Umbilical cord (tissue), 2 donors: Measurements from ENCODE around the gene MAPK13. TPM values are rescaled to one million over a fixed set of nuclear protein-coding genes. Genes with fewer than 3 reads are reported as not detected.
"Not testable (repeated sequence)": the region's sequence is repeated elsewhere in the genome, so short reads cannot be mapped to it uniquely, and the experiment has no call there.

Source experiments
- DNase-seq: peaks from one replicate; pipeline ENCODE4 v3.0.0-alpha.2; 2015; ENCODE audit warnings: low spot score
- total RNA-seq: library from RNA; depleted of rRNA; stranded (reverse); fragments of >200 nt; gene quantifications from one replicate; pipeline ENCODE4 v1.2.3, GENCODE V29; 2014; ENCODE audit warnings: low replicate concordance; ENCODE audit not compliant: insufficient read depth

The MAPK13 gene
- total RNA-seq, 1 donor from 2014 or later, result 19.3 TPM

GRCh38 chr6:36114798-36115408, 15.4 kb upstream of the MAPK13 start:
- DNase-seq, result no peak

DNA sequence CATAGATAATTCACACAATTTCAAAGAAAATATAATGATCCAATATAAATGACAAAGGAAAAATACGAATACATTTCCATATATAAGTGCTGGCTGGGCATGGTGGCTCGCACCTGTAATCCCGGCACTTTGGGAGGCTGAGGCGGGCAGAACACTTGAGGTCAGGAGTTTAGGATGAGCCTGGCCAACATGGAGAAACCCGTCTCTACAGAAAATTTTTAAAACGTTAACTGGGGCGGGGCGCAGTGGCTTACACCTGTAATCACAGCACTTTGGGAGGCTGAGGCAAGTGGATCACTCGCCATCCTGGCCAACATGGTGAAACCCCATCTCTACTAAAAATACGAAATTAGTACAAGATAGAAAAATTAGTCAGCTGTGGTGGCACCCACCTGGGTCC, 14.9 kb upstream of the MAPK13 start:
- no peak for DNase-seq

DNA sequence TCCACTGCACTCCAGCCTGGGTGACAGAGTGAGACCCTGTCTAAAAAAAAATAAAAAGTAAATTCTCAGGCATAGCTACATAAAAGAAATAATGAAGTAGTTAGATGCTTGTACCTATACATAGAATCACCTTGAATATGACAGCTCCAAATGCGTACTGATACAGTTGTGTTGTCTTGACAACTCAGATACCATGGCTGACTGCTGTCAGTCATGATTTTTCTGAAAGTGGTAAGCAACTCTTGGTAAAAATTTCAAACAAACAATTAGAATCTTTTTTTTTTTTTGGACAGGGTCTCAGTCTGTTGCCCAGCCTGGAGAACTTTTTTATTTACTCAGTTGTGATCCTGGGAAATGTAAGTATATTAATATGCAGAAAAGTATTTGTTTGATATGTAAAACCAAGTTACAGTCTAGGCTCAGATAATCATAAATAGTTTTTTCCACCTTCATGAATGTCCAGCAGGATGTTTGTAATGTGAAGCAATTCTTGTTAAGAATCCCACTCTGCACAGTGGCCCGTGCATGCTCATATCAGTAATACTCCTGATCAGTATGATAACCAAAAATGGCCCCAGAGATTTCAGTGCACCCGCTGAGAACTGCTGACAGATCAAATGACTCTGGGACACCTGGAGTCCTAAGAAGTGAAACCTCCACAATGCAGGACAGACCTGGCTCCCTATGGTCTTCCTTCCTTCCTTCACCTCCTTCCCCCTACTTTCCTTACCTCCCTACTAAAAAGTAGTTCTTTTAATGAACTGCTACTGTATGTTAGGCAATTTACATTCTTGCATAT, 14.0 kb upstream of the MAPK13 start:
- no peak for DNase-seq

DNA sequence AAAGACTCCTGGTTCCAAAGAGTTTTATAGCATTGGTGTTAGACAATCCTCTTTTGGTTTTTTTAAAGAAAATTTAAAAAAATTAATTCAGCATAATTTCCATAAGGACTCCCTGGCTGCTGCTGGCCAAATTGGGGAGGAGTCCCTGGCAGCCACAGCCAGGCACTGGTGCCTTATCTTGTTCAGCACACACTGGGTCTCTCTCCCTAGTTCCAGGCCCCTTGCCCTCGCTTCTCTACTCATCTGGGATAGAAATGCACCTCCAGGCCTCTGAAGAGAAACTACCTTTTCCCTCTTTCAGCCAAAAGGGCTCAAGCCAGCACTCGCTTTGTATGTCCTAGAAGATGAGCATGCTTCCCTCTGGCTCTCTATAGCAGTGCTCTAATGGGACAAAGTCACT, 13.4 kb upstream of the MAPK13 start:
- DNase-seq, result no peak

GRCh38 chr6:36117658-36118549, 12.4 kb upstream of the MAPK13 start:
- DNase-seq, result no peak

GRCh38 chr6:36118550-36119107, 11.7 kb upstream of the MAPK13 start:
- no peak for DNase-seq

DNA sequence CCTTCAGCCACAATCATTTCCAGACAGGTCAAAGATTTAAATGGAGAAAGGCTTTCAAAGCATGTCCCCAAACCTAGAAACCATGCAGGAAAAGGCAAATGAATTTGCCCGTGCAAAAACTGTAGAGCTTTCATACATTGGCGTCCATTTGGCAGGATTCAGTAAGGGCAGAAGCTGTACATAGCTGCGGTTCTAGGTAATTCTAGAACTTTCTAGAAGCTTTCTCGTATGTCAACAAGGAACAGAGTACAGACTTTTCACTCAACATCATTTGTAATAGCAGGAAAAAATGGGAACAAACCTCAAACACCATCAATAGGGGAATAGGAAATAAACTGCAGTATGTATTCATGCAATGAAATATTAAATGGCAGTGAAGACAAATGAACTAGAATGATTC, 11.1 kb upstream of the MAPK13 start:
- no peak for DNase-seq

- no peak for DNase-seq
These were observed 10.3 kb upstream of the MAPK13 start for GRCh38 chr6:36120018-36120417.

GRCh38 chr6:36120539-36120938, 9.8 kb upstream of the MAPK13 start:
- DNase-seq, result no peak

GRCh38 chr6:36120979-36121786, 9.1 kb upstream of the MAPK13 start:
- peak; percentile 44 for DNase-seq

DNA sequence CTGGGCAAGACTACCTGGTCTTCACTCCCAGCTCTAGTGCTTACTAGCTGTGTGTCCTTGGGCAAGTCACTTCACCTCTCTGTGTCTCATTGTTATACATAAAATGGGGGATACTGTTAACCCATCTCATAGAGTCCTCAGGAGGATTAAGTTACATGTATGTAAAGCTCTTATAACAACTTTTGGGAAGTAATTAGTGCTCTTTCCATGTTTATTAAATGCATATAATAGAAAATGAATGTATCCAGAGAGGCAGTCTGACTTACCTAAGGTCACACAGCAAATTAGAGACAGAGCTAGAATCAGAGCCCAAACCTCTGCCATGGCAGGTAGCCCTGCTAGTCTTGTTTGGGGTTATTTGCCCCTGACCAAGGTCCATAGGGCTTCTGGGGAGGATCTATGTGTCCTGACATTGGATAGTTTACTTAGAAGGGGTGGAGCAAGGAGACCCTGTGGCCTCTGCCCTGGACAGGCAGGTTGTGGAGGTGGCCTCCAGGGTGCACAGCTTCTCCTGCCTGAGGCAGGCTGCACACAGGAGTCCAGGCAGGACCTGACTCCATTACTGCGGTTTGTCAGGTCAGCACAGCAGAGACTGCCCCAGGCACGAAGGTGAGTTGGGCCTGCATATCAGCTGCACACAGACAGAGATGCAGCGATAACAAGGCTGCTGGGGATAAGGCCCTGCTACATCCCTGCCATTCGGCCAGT, 8.4 kb upstream of the MAPK13 start:
- DNase-seq, result no peak

DNA sequence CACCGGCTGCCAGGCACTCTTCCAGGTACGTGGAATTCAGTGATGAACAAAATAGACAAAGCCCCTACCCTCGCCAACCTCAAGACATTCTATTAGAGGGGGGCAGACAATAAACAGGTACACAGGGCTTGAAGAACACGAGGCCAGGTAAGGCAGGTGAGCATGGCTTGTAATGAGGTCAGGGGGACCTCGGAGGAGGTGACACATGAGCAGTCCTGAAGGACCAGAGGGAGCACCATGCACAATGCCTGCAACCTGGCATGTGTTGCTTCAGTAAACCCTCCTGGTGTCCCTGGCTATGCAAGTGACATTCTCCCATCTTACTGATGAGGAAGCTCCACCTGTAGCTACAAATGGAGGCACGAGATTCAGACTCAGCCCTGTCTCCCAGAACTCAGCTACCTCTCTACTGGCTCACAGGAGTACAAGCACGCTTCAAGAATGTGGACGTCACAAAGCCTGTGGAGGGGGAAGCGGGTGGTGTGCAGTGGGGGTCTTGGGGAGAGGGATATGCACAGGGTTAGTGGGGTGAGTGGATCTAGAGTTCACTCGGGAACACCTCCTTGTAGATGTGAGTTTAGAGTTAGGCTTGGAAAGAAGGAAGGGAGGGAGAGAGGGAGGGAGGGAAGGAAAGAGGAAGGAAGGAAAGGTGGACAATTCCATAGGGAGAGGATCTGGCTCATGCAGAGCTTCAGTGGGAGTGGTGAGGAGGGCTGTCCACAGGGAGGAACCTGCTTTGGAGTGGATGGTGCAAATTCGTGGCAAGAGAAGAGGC, 7.6 kb upstream of the MAPK13 start:
- no peak for DNase-seq

DNA sequence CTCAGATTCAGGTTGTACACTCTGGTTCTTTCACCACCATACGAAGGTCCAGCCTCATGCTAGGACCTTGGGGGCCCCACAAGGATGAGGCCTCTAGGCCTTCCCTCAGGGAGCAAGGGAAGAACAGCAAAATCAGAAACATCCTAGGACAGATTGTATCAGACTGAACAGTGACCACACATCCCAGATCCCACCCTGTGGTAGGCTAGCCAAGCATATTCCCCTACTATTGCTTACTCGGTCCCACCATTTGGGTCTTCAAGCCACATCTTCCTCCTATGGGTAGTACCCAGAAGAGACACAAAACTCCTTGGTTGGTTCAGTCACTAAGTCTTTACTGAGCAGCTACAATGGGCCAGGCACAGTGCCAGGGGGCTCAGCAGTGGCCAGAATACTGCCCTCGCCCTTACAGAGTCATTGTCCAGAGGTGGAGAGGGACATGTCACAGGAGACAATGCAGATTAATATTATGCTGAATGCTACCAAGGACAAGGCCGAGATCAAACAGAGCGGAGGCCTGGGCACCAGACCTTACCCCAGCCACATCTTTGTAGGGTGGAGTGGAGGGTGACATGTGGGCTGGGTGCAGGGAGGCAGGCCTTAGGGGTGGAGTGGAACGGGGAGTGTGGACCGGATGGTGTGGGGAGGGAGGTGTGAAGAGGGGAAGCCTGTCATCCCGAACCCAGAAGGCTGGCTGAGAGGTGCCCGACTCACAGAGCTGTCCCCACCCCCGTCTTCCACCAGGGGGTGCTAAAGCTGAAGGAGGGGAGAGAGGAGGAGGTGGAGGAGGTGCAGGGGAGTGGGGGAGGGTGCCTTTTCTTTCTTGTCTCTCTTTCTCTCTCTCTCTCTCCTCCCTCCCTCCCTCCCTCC, 6.8 kb upstream of the MAPK13 start:
- DNase-seq, result peak; percentile 77

DNA sequence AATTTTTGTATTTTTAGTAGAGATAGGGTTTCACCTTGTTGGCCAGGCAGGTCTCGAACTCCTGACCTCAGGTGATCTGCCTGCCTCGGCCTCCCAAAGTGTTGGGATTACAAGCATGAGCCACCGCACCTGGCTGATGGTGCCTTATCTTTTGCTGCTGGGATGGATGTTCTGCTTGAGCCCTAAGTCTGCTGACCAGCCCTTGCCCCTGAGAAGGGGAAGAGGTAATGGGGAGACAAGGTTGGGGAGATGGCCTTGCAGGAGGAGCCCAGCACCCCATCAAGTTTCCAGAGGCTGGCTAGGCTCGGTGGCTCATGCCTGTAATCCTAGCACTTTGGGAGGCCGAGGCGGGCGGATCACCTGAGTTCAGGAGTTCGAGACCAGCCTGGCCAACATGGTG, 6.0 kb upstream of the MAPK13 start:
- not testable (repeated sequence) for DNase-seq

DNA sequence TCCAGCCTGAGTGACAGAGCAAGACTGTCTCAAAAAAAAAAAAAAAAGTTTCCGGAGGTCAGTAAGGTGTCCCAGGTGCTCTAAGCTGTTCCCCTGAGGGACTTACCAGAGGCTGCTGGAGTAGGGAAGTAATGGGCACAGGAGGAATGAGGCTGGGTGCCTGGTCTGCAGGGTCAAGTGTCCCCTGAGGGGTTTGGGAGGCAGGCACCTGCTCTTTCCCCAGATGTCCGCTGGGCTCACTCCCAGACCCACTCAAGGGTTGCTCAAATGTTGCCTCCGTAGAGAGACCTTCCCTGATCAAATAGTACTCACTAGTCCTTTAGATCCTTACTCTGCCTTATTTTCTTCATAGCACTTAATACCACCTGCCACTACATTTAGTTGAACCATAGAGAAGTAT, 5.4 kb upstream of the MAPK13 start:
- no peak for DNase-seq

- DNase-seq, result no peak
These were observed 4.7 kb upstream of the MAPK13 start for GRCh38 chr6:36125575-36125974.

GRCh38 chr6:36126121-36126520, 4.2 kb upstream of the MAPK13 start:
- no peak for DNase-seq

DNA sequence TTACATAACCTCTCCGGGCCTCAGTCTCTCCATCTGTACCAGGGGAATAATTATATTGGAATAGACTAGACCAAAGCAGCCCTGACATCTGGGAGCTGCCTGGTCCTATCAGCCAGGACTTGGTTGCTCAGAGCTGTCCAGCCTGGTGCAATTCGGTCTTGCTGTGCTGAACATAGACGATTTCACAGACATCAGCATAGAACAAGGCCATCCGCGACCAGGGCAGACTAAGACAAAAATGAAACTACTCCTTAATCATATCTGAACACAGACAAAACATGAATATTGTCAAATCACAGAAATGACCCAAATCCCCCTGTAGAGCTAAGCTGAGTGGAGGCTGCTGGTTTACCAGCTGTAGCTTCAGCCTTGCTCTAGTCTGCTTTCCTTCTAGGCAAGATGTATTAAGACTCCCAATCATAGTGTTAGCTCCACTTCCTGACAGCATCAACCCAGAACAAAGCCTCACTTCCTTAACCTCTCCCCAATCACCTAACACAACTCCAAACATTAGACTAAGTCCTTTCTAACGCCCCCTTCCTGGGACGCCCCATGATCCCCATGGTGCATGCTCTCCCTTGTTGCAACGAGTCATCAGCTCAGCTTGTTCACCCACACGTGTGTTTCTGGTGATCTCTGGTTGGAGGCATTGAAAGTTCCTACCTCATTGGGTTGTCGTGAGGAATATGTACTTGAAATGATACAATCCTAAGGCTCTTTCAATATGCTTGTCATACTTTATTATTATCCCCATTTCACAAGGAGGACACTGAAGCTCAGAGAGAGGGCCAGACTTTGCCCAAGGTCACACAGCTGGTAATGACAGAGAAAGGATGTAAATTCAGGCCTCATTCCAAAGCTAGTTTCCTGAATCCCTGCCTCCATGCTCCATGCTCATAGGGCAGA, 3.5 kb upstream of the MAPK13 start:
- DNase-seq, result no peak
